ENCODE data around the gene ABCA7.
"Not testable (repeated sequence)": the region's sequence is repeated elsewhere in the genome, so short reads cannot be mapped to it uniquely, and the experiment has no call there.

ABCA7 gene

DNA sequence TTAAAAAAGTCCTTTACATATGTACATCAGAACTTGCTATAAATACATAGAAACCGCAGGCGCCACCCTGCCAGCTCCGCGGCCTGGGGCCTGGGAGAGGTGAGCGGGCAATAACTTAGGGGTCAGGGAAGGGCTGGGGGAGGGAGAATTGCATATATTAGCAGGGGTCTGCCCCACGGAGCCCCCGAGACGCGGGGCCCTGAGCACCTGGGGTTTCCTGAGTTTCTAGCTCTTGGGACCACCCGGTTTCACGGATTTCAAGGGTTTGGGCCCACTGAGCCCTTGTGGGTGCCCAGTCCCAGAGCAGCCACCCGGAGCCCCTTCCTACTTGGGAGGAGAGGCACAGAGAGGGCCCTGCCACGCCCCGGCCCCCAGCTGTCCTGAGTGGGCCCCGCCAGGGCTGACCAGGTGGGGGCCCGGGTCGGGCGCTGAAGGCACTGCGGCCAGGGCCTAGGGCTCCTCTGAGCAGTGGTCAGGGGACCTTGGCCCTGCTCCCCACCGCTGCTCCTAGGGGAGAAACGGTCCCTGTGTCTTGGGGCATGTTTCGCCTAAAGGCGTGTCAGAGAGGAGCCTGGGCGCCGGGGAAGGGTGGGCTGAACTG, 67.9 kb downstream of the ABCA7 start:
- no peak for DNase-seq

DNA sequence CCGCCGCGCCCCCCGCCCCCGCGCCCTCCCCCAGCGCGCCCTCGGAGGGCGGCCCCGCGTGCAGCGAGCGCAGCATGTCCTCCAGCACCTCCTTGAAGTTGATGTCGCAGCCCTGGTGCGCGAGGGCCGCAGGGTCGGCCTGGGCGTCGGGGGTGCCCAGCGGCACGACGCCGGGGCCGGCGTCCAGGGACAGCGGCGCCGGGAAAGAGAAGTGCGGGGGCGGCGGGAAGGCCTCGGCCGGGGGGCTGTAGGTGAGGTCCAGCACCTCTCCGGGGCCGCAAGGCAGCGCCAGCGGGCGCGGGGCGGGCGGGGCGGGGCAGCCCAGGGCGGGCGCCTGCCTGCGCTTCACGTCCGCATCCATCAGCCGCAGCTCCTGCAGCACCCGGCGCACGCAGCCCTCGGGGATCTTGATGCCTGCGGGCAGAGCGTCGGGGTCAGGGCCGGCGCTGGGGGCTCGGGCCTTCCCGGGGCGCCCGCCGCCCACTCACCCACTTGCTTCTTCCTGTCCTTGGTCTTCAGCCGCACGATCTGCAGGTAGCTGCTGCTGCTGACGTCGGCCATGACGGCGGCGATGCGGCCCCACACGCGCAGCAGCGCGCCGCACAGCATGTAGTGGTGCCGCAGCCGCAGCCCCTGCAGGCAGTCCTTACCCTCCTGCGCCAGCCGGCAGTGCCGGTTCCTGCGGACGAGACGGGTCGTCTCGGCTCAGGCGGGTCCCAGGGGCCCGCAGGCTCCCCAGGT, 68.6 kb downstream of the ABCA7 start:
- no peak for DNase-seq

DNA sequence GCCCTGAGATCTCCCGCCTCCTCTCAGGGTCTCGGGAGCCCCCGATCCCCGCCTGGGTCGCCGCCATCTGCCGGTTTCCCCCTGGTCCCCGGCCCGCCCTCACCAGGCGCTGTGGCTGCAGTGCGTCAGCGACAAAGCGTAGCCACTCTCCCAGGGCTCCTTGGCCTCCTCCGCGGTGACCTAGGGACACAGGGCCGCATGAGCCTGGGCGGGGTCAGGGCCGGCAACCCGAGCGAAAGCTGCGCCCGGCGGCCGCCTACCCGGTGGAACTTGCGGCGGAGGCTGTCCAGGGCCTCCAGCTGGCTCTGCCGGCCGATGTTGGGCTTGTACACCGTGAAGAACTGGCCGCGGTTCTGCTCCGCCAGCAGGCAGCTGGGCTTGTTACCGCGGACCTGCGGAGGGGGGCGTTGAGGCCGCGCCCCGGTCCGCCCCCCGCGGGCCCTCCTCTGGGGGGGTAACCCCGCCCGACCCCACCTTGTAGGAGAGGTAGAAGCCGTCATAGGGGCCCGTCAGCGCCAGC, 69.2 kb downstream of the ABCA7 start:
- DNase-seq = no peak

DNA sequence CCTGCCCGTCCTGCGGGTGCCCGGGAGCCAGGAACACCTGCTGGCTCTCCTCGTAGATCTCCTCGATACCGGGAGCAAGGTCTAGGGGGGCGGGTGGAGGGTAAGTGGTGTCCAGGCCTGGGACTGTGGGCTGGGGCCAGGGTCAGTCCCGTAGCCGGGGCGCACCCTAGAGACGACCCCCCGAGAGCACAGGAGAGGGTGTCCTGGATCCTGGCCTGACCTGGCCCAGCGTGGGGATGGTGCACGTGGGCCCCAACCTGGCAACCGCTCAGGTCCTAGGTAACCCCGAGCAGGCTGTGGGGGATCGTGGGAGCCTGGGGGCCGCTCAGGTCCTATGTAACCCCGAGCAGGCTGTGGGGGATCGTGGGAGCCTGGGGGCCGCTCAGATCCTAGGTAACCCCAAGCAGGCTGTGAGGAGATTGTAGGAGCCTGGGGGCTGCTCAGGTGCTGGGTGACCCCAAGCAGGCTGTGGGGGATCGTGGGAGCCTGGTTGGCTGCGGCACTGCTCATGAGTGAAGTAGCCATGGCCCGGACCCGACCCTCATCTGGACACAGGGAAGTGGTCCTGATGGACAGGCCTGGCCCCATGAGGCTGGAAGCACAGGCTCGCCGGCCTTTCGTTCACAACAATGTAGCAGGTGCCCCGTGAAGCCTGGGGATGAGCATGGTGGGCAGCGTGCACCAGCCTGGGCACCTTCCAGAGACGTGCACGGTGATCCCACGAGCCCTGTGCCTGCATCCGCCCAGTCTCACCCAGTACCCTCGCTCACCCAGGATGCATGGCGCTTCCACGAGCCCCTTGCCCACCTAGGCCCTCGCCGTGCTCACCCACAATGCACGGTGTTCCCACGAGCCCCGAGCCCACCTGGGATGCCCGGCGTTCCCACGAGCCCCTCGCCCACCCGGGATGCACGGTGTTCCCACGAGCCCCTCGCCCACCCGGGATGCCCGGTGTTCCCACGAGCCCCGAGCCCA, 70.1 kb downstream of the ABCA7 start:
- DNase-seq = no peak

DNA sequence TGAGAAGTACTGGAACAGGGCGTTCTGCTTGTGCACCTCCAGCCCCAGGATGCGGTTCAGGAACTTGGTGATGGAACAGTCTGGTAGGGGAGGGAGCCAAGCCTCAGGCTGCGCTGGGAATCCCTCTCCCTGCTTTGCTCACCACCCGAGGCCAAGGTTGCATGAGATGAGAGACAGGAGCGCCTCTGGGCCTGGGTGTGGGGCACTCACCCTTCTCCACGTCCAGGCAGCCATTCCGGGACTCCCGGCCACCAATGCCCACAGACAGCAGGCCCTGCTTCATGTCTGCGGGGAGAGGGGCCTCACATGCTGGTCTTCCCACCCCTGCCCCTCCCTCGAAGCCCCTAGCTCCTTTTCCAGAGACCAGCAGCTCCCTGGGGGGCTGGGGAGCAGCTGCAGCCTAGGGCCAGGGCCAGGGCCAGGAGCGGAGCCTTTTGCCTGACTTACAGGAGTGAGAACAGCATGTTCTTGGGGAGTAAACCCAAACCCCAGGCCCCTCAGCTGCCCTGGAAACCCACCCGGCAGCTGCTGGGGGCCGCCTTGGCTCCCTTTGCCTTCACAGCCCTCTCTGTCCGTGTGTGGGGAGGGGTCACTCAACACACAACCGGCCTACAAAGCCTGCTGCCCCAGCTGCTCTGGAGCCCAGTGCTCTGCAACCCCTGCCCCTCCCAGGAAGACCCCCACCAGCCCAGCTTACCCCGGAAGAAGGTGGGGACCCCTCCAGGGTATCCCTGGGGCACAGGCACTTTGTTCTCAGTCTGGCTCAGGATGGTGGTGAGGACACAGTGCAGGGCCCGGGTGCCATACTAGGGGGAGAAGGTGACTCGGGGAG, 71.1 kb downstream of the ABCA7 start:
- DNase-seq = no peak

DNA sequence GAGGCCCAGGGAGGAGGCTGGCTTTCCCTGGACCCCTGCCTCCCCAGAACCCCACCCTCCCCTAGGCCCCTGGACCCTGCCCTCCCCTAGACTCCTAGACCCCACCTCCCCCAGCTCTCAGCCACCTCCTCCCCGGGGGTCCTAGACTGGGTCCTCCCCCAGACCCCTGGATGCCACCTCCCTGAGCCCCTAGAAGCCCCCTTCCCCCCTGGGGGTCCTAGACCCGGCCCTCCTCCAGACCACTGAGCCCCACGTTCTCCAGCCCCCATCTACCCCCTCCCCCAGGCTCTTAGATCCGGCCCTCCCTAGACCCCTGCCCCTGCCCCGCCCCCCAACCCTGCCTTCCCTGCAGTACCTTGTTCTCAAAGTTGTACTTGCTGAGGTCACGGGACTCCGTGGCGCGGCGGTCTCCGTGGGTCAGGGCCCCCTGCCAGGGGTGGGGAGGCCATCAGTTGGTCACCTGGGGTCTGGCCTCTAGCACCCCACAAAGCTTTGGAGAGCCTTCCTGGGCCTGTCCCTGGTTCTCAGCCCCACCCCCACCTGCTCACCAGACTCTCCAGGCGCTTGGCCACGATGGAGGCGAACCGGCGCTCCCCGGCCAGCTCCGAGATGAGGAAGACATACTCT, 71.8 kb downstream of the ABCA7 start:
- no peak for DNase-seq

DNA sequence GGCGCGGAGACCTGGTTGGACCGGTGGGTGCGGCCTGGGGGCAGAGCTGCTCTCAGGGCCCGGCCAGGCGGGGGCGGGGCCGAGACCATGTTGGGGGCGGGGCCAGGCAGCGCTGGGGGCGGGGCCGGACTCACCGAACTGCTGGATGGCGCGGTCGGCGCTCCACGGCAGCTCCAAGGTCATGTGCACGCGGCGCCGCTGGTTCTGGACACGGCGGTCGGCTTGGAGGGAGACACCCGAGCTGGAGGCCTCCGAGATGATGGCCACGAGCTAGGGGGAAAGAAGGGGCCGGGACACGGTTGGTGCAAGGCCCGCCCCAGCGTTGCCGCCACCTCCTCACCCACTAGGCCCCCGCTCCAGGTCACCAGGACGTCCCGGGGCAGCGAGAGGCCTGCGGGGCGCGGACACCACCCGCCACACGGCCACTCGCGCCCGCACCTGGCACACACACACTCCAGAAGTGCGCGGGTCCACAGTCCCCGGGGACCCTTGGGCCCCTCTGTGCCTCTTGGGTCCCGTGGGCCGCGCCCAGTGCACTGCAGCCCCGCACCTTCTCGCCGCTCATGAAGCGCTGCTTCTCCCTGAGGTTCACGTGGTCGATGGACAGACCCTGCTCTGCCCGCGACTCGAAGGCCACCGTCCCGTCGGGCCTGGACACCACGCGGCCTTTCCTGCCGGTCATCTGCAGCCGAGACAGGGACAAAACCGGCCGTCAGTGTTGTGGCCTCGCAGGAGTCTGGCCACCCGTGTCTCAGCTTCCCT, 72.5 kb downstream of the ABCA7 start:
- DNase-seq = no peak

DNA sequence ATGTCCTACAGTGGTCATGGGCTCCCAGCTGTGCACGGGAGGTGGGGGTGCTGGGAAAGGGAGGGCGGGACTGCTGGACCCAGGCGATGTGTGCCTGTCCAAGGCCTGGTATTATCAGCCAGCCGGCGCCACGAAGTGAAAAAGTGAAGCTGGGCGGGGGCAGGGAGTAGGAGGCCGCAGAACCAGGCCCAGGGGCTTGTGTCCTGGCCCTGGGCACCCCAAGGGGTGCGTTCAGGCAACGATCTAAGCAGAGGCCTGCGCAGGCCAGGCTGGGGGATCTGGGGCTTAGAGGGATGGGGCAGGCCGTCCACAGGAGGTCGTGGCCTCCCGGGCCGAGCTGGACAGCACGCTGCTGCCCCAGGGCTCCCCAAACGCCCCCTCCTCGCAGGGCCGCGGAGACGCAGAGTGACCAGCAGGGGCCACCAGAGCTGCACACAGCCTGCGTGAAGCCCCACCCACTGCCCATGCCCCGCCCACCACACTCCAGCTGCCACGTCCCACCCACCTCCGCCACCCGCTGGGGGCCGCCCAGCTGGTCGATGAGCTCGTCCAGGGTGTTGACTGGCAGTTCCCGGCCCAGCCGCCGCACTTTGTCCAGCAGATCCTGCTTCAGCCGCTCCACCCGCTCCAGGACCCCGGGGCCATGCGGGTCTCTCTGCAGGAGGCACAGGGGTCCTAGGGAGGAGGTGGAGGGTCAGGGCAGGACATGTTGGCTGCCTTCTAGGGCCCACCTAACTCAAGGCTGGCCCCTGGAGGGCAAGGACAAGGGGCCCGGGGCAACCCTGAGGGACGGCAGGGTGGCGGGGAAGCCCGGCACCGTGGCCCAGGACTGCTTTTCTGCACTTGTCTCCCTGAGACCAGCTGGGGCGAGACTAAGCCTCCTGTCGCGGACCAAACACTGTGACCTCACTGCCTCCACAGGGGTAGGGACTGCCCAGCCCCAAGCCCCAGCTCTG, 73.4 kb downstream of the ABCA7 start:
- peak; percentile 60 to 76 for DNase-seq

DNA sequence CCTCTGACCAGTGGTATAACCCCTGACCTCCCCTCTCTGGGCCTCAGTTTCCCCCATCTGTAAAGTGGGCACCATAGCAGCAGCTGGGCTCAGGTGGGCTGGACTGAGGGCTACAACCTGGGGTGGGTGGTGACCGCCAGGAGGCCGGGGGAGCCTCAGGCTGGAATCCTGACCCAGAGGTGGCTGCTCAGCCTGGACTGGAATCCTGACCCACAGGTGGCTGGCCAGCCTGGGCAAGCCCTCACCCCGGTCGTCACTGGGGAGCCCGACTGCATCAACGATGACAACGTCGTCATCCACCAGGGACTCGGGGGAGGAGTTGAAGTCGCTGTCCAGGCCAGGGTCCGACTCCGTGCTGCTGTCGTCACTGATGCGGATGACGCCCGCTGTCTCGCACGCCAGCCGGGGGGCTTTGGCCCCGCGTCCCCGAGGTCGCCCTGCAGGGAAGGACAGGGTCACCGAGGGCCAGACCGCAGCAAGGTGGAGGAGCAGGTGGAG, 74.1 kb downstream of the ABCA7 start:
- no peak for DNase-seq

DNA sequence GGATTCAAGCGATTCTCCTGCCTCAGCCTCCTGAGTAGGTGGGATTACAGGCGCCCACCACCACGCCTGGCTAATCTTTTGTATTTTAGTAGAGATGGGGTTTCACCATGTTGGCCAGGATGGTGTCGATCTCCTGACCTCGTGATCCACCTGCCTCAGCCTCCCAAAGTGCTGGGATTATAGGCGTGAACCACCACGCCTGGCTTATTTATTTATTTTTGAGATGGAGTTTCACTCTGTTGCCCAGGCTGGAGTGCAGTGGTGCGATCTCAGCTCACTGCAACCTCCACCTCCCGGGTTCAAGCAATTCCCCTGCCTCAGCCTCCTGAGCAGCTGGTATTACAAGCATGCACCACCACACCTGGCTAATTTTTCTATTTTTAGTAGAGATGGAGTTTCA, 74.8 kb downstream of the ABCA7 start:
- DNase-seq = not testable (repeated sequence)
